ENCODE data around the gene CALHM1.

Gene CALHM1

DNA sequence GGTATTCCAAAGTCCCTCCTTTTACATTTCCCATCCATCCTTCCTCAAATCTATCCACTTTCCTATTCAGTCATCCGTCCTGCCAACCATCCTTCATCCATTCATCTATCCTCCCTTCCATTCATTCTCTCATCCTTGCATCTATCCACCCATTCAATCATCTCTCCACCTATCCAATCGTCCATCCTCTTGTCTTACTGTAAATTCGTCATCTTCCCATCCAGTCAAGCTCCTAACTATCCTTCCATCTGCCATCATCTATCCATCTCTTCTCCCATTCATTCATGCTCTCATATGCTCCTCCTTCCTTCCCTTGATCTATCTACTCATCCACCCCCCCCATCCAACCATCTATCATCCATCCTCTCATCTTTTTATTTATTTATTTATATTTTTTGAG is 15.4 kb upstream of the CALHM1 start:
- no peaks in the 10 kb centered on the region for H3K9me2 ChIP-seq (replicated peaks; ENCODE audit: low read depth, low read length)
- H3K4me3 ChIP-seq (ENCODE audit: low read length, poor library complexity, severe bottlenecking), result no peak overlapping the region
- no peak overlapping the region for H3K4me2 ChIP-seq (ENCODE audit: low read depth, low read length, poor library complexity, severe bottlenecking)
- H3K27me3 ChIP-seq (ENCODE audit: insufficient read depth, low read length, poor library complexity, severe bottlenecking), result no peaks in the 10 kb centered on the region
- no peaks in the 10 kb centered on the region for H3K36me3 ChIP-seq (ENCODE audit: insufficient read depth, low read length)
- H3K9me3 ChIP-seq (ENCODE audit: insufficient read depth, low read depth, low read length), result no peaks in the 10 kb centered on the region
- no peak overlapping the region for H3K9ac ChIP-seq (ENCODE audit: low read depth, low read length, poor library complexity, severe bottlenecking)
- H3F3A ChIP-seq (ENCODE audit: low read depth), result peaks cover 6% of the 10 kb centered on the region; the same call in 1 of the 2 replicates
- no peak overlapping the region for H2AFZ ChIP-seq (ENCODE audit: low read length)
- H3K79me2 ChIP-seq (ENCODE audit: insufficient read depth, low read length), result no peaks in the 10 kb centered on the region
- no peaks in the 10 kb centered on the region for H4K20me1 ChIP-seq (ENCODE audit: insufficient read depth, low read length, poor library complexity, severe bottlenecking)
- peaks cover 52% of the 10 kb centered on the region for H3K4me1 ChIP-seq (ENCODE audit: insufficient read depth, low read length, poor library complexity, severe bottlenecking)
- TF ChIP-seq EZH2phosphoT487 (IDR thresholded peaks at IDR 0.05; ENCODE audit: borderline replicate concordance), result no peak
- TF ChIP-seq, protein P1, sequence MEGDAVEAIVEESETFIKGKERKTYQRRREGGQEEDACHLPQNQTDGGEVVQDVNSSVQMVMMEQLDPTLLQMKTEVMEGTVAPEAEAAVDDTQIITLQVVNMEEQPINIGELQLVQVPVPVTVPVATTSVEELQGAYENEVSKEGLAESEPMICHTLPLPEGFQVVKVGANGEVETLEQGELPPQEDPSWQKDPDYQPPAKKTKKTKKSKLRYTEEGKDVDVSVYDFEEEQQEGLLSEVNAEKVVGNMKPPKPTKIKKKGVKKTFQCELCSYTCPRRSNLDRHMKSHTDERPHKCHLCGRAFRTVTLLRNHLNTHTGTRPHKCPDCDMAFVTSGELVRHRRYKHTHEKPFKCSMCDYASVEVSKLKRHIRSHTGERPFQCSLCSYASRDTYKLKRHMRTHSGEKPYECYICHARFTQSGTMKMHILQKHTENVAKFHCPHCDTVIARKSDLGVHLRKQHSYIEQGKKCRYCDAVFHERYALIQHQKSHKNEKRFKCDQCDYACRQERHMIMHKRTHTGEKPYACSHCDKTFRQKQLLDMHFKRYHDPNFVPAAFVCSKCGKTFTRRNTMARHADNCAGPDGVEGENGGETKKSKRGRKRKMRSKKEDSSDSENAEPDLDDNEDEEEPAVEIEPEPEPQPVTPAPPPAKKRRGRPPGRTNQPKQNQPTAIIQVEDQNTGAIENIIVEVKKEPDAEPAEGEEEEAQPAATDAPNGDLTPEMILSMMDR (conservative IDR thresholded peaks at IDR 0.05; ENCODE audit: low read length), result no peak

DNA sequence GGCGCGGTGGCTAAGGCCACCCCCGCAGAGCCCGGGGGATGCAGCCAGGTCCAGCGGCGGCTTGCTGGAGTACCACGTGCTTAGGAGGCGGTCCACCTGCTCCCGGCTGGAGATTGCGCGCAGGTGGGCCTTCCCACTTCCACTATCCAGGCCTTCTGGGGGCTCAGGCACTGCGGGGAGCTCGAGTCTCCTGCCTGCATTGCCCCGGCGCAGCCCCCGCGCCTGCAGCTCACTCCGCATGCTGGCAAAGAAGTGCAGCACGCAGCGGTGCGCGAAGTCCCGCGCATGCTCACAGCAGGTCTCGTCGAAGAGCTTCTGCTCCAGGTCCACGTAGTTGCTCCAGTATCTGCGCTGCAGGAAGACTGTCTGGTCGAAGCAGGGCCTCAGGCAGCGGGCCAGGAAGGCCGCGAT is 14.6 kb upstream of the CALHM1 start:
- Histone ChIP-seq H2AFZ (ENCODE audit: low read length) (no peak overlapping the region), H3K9me2 (replicated peaks; ENCODE audit: low read depth, low read length) (no peaks in the 10 kb centered on the region), H3K4me1 (ENCODE audit: insufficient read depth, low read length, poor library complexity, severe bottlenecking) (peaks cover 54% of the 10 kb centered on the region), H3K36me3 (ENCODE audit: insufficient read depth, low read length) (no peaks in the 10 kb centered on the region), H3F3A (ENCODE audit: low read depth) (peaks cover 6% of the 10 kb centered on the region; the same call in 1 of the 2 replicates), H3K4me2 (ENCODE audit: low read depth, low read length, poor library complexity, severe bottlenecking) (no peak overlapping the region), H3K27me3 (ENCODE audit: insufficient read depth, low read length, poor library complexity, severe bottlenecking) (no peaks in the 10 kb centered on the region), H3K9me3 (ENCODE audit: insufficient read depth, low read depth, low read length) (no peaks in the 10 kb centered on the region), H3K4me3 (ENCODE audit: low read length, poor library complexity, severe bottlenecking) (no peak overlapping the region), H3K79me2 (ENCODE audit: insufficient read depth, low read length) (no peaks in the 10 kb centered on the region), H4K20me1 (ENCODE audit: insufficient read depth, low read length, poor library complexity, severe bottlenecking) (no peaks in the 10 kb centered on the region), H3K9ac (ENCODE audit: low read depth, low read length, poor library complexity, severe bottlenecking) (peak overlapping the region; percentile 81)
- TF ChIP-seq EZH2phosphoT487 (IDR thresholded peaks at IDR 0.05; ENCODE audit: borderline replicate concordance), result no peak
- TF ChIP-seq, protein P1 (conservative IDR thresholded peaks at IDR 0.05; ENCODE audit: low read length), result no peak

DNA sequence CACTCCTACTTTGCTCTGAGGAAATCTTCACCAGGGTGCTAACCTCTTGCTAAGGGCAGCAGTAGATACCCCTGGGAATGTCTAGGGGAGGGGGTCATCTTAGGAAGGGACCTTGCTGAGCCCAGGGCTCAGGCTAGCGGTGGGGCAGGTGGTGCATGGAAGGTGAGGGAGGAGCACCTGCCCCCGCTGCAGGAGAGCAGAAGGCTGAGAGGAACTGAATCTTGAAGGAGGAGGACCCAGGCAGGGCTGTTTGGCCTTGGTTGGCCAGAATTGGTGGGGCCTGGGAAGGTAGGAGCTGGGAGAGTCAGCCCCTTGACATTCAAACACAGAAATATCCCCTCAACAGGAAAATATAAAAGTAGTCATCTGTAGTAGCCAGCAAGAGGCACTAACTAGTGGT is 13.3 kb upstream of the CALHM1 start:
- no peaks in the 10 kb centered on the region for H4K20me1 ChIP-seq (ENCODE audit: insufficient read depth, low read length, poor library complexity, severe bottlenecking)
- no peaks in the 10 kb centered on the region for H3K27me3 ChIP-seq (ENCODE audit: insufficient read depth, low read length, poor library complexity, severe bottlenecking)
- no peak for TF ChIP-seq EZH2phosphoT487 (IDR thresholded peaks at IDR 0.05; ENCODE audit: borderline replicate concordance)
- TF ChIP-seq, protein P1 (conservative IDR thresholded peaks at IDR 0.05; ENCODE audit: low read length), result no peak
- H3F3A ChIP-seq (ENCODE audit: low read depth), result peaks cover 6% of the 10 kb centered on the region; the same call in 1 of the 2 replicates
- no peaks in the 10 kb centered on the region for H3K9me3 ChIP-seq (ENCODE audit: insufficient read depth, low read depth, low read length)
- no peaks in the 10 kb centered on the region for H3K79me2 ChIP-seq (ENCODE audit: insufficient read depth, low read length)
- no peak overlapping the region for H2AFZ ChIP-seq (ENCODE audit: low read length)
- H3K4me3 ChIP-seq (ENCODE audit: low read length, poor library complexity, severe bottlenecking), result peak overlapping the region; percentile 64
- H3K36me3 ChIP-seq (ENCODE audit: insufficient read depth, low read length), result no peaks in the 10 kb centered on the region
- peak overlapping the region; percentile 81 for H3K9ac ChIP-seq (ENCODE audit: low read depth, low read length, poor library complexity, severe bottlenecking)
- H3K9me2 ChIP-seq (replicated peaks; ENCODE audit: low read depth, low read length), result no peaks in the 10 kb centered on the region
- H3K4me1 ChIP-seq (ENCODE audit: insufficient read depth, low read length, poor library complexity, severe bottlenecking), result peaks cover 64% of the 10 kb centered on the region
- peak overlapping the region; percentile 77 for H3K4me2 ChIP-seq (ENCODE audit: low read depth, low read length, poor library complexity, severe bottlenecking)
